GM23338 (cell line): Measurements from ENCODE around the gene KCNB1. TPM values are rescaled to one million over a fixed set of nuclear protein-coding genes. Genes with fewer than 3 reads are reported as not detected.

Experiments
- ATAC-seq: fragments of 200-7000 bp; cut with Tn5 transposase; 3 replicates; pipeline ENCODE4 v1.9.1; 2020
- DNase-seq: peaks from one replicate; pipeline ENCODE4 v3.0.0-alpha.2; 2015; ENCODE audit warnings: low spot score
- H2AFZ ChIP-seq: fragments of 200-600 bp; sonication (generic); 2 replicates; pipeline ENCODE4 v1.8.0; 2016; ENCODE audit warnings: antibody characterized with exemption, mild to moderate bottlenecking, moderate library complexity
- H3F3A ChIP-seq: fragments of 200-600 bp; sonication (generic); replicated peaks from 2 replicates; pipeline ENCODE4 v1.8.0; 2017; ENCODE audit warnings: antibody characterized with exemption, mixed run types, low read depth
- H3K27ac ChIP-seq: fragments of 200-600 bp; sonication (generic); 2 replicates; pipeline ENCODE4 v1.6.1; 2016; ENCODE audit warnings: low read depth
- H3K27me3 ChIP-seq: fragments of 200-600 bp; sonication (generic); 2 replicates; pipeline ENCODE4 v1.8.0; 2016; ENCODE audit warnings: mild to moderate bottlenecking, mixed run types, moderate library complexity; ENCODE audit not compliant: insufficient read depth
- H3K36me3 ChIP-seq: fragments of 200-600 bp; sonication (generic); 2 replicates; pipeline ENCODE4 v1.8.0; 2016; ENCODE audit warnings: mild to moderate bottlenecking; ENCODE audit not compliant: insufficient read depth
- H3K4me1 ChIP-seq: fragments of 200-600 bp; sonication (generic); 2 replicates; pipeline ENCODE4 v1.8.0; 2016; ENCODE audit warnings: mild to moderate bottlenecking, moderate library complexity; ENCODE audit not compliant: insufficient read depth
- H3K4me2 ChIP-seq: fragments of 200-600 bp; sonication (generic); 2 replicates; pipeline ENCODE4 v1.7.1; 2017; ENCODE audit warnings: mixed run types
- H3K4me3 ChIP-seq: fragments of 200-600 bp; sonication (generic); 2 replicates; pipeline ENCODE4 v1.6.1; 2016; ENCODE audit warnings: mixed run types
- H3K79me2 ChIP-seq: fragments of 200-600 bp; sonication (generic); replicated peaks from 2 replicates; pipeline ENCODE4 v1.8.0; 2017; ENCODE audit warnings: mild to moderate bottlenecking; ENCODE audit not compliant: insufficient read depth
- H3K9me2 ChIP-seq: fragments of 200-600 bp; sonication (generic); 2 replicates; pipeline ENCODE4 v1.8.0; 2017; ENCODE audit not compliant: insufficient read depth
- H4K20me1 ChIP-seq: fragments of 200-600 bp; sonication (generic); replicated peaks from 2 replicates; pipeline ENCODE4 v1.8.0; 2017; ENCODE audit warnings: mild to moderate bottlenecking; ENCODE audit not compliant: insufficient read depth
- H3K27ac Mint-ChIP-seq: 2 replicates; pipeline ENCODE4 v1.8.0; 2020; ENCODE audit warnings: inconsistent platforms, mild to moderate bottlenecking, moderate library complexity, mixed read lengths
- H3K27me3 Mint-ChIP-seq: 3 replicates; pipeline ENCODE4 v1.8.0; 2022; ENCODE audit warnings: low read depth, mild to moderate bottlenecking, moderate library complexity, mixed read lengths, inconsistent platforms; ENCODE audit not compliant: insufficient read depth, poor library complexity
- H3K36me3 Mint-ChIP-seq: 3 replicates; pipeline ENCODE4 v1.8.0; 2021; ENCODE audit warnings: low read depth, mild to moderate bottlenecking, inconsistent platforms, moderate library complexity, mixed read lengths
- H3K4me1 Mint-ChIP-seq: 3 replicates; pipeline ENCODE4 v1.8.0; 2020; ENCODE audit warnings: mild to moderate bottlenecking, inconsistent platforms, mixed read lengths
- H3K4me3 Mint-ChIP-seq: 3 replicates; pipeline ENCODE4 v1.8.0; 2021; ENCODE audit warnings: moderate library complexity, mild to moderate bottlenecking, inconsistent platforms, mixed read lengths
- H3K9me3 Mint-ChIP-seq: 3 replicates; pipeline ENCODE4 v1.8.0; 2020; ENCODE audit warnings: moderate library complexity, mild to moderate bottlenecking, inconsistent platforms, mixed read lengths
- CREB1 ChIP-seq: fragments of 250-450 bp; sonication (Bioruptor Pico); IDR thresholded peaks from 2 replicates; pipeline ENCODE4 v1.5.0; 2020; ENCODE audit warnings: low read depth, mild to moderate bottlenecking, moderate library complexity
- ETS1 ChIP-seq: IDR thresholded peaks from 2 replicates; pipeline ENCODE4 v1.6.1; 2016; ENCODE audit warnings: antibody characterized with exemption
- EZH2 ChIP-seq: fragments of 200-600 bp; sonication (generic); IDR thresholded peaks from one replicate; pipeline ENCODE4 v1.8.0; 2017; ENCODE audit warnings: antibody characterized with exemption, mild to moderate bottlenecking, low read depth; ENCODE audit not compliant: unreplicated experiment
- EZH2phosphoT487 ChIP-seq: fragments of 200-600 bp; sonication (generic); IDR thresholded peaks from one replicate; pipeline ENCODE4 v1.8.1; 2018; ENCODE audit warnings: antibody characterized with exemption; ENCODE audit not compliant: unreplicated experiment
- NANOG ChIP-seq: IDR thresholded peaks from 2 replicates; pipeline ENCODE4 v1.6.1; 2016; ENCODE audit warnings: antibody characterized with exemption, borderline replicate concordance
- POLR2AphosphoS5 ChIP-seq: IDR thresholded peaks from 2 replicates; pipeline ENCODE4 v1.6.1; 2016; ENCODE audit warnings: antibody characterized with exemption, low read depth
- REST ChIP-seq: IDR thresholded peaks from one replicate; pipeline ENCODE4 v1.6.1; 2018; ENCODE audit warnings: antibody characterized with exemption; ENCODE audit not compliant: unreplicated experiment
- STAT1 ChIP-seq: IDR thresholded peaks from one replicate; pipeline ENCODE4 v1.6.1; 2016; ENCODE audit warnings: antibody characterized with exemption; ENCODE audit not compliant: unreplicated experiment
- ZNF114 ChIP-seq: fragments of 250-450 bp; sonication (Bioruptor Pico); IDR thresholded peaks from 2 replicates; pipeline ENCODE4 v1.5.0; 2020; ENCODE audit warnings: mild to moderate bottlenecking, moderate library complexity
- polyA plus RNA-seq: library from polyadenylated mRNA; unstranded; fragments of >200 nt; fragmentation: Nextera tagmentation; extraction: Ambion mirVana; gene quantifications from 2 replicates; pipeline ENCODE4 v1.2.1, GENCODE V29; 2016
- total RNA-seq: library from RNA; depleted of rRNA; stranded (reverse); fragments of >200 nt; shearing (Covaris generic); gene quantifications from 2 replicates; pipeline ENCODE4 v1.2.3, GENCODE V29; 2014

The KCNB1 gene
- total and polyA plus RNA-seq, 2 experiments from 2014 or later, result 0.28 to 0.29 TPM

- Histone ChIP-seq H3K4me2 (no peak overlapping the region), H3F3A (no peaks in the 10 kb centered on the region), H2AFZ (no peak overlapping the region), H3K4me3 (no peak overlapping the region), H3K27me3 (no peaks in the 10 kb centered on the region), H3K79me2 (no peaks in the 10 kb centered on the region), H3K9me2 (0 out of 2 replicates have a peak, but pooled peaks cover 6% of the 10 kb centered on the region), H4K20me1 (no peaks in the 10 kb centered on the region), H3K36me3 (no peaks in the 10 kb centered on the region), H3K27ac (no peak overlapping the region), H3K4me1 (no peaks in the 10 kb centered on the region)
- ATAC-seq (no peak; the same call in 2 of the 3 replicates), DNase-seq (no peak)
- H3K36me3 Mint-ChIP-seq, result peaks cover 8% of the 10 kb centered on the region; the same call in 2 of the 3 replicates
- TF ChIP-seq ETS1 (no peak), EZH2 (no peak), CREB1 (CRISPR knock-in tag) (no peak), REST (no peak), ZNF114 (CRISPR knock-in tag) (no peak), EZH2phosphoT487 (no peak)
- H3K4me3 Mint-ChIP-seq, result no peak overlapping the region
- peaks cover 3% of the 10 kb centered on the region for H3K4me1 Mint-ChIP-seq
- H3K9me3 Mint-ChIP-seq, result no peaks in the 10 kb centered on the region
- H3K27ac Mint-ChIP-seq, result no peak overlapping the region
- peaks cover 4% of the 10 kb centered on the region for H3K27me3 Mint-ChIP-seq
Observed at GRCh38 chr20:49513517-49513916, 31.0 kb upstream of the KCNB1 start.

- H3K36me3 Mint-ChIP-seq, result peaks cover 8% of the 10 kb centered on the region; the same call in 2 of the 3 replicates
- H3K27ac Mint-ChIP-seq, result no peak overlapping the region
- no peak for TF ChIP-seq EZH2
- TF ChIP-seq ETS1, result no peak
- no peak for TF ChIP-seq POLR2AphosphoS5
- no peak for TF ChIP-seq ZNF114 (CRISPR knock-in tag)
- TF ChIP-seq STAT1, result no peak
- TF ChIP-seq REST, result no peak
- no peak for TF ChIP-seq EZH2phosphoT487
- no peak for TF ChIP-seq NANOG
Observed at GRCh38 chr20:49513009-49513408, 30.5 kb upstream of the KCNB1 start.

More at GRCh38 chr20:49513009-49513408, 30.5 kb upstream of the KCNB1 start:
- no peak overlapping the region for H3K4me3 Mint-ChIP-seq
- Histone ChIP-seq H3K4me2 (no peak overlapping the region), H3K9me2 (0 out of 2 replicates have a peak, but pooled peaks cover 6% of the 10 kb centered on the region), H3K27ac (no peak overlapping the region), H3K4me1 (no peaks in the 10 kb centered on the region), H3K79me2 (no peaks in the 10 kb centered on the region), H3K36me3 (no peaks in the 10 kb centered on the region), H2AFZ (no peak overlapping the region), H3F3A (no peaks in the 10 kb centered on the region), H4K20me1 (no peaks in the 10 kb centered on the region), H3K4me3 (no peak overlapping the region), H3K27me3 (no peaks in the 10 kb centered on the region)
- no peak for DNase-seq
- H3K4me1 Mint-ChIP-seq, result peaks cover 5% of the 10 kb centered on the region
- no peak for ATAC-seq
- H3K9me3 Mint-ChIP-seq, result no peaks in the 10 kb centered on the region
- peaks cover 2% of the 10 kb centered on the region for H3K27me3 Mint-ChIP-seq
